RWPE1 (cell line): ENCODE measurements around the gene CDK12.
"Not testable (repeated sequence)": the region's sequence is repeated elsewhere in the genome, so short reads cannot be mapped to it uniquely, and the experiment has no call there.

ENCODE experiments used
- CTCF ChIA-PET: fragments of 350-600 bp; sonication (Branson Sonifier 250); formaldehyde crosslinking; extraction: SDS; loops from one replicate; lab custom pipeline; 2021; lab: Yijun Ruan, JAX
- POLR2A ChIA-PET: fragments of 400-600 bp; formaldehyde crosslinking; extraction: SDS; loops from one replicate; lab custom pipeline; 2020; ENCODE audit warnings: antibody characterized with exemption; ENCODE audit not compliant: low non-redundant PET; lab: Yijun Ruan, JAX
- DNase-seq: peaks from one replicate; pipeline ENCODE4 v3.0.0; 2012; ENCODE audit warnings: low spot score
- H3K27ac ChIP-seq: fragments of 450-650 bp; 2 replicates; pipeline ENCODE4 v1.5.1; 2017
- CTCF ChIP-seq: fragments of 450-650 bp; conservative IDR thresholded peaks from 2 replicates; pipeline ENCODE4 v1.5.1; 2017; ENCODE audit warnings: low read depth, mild to moderate bottlenecking

Gene CDK12

DNA sequence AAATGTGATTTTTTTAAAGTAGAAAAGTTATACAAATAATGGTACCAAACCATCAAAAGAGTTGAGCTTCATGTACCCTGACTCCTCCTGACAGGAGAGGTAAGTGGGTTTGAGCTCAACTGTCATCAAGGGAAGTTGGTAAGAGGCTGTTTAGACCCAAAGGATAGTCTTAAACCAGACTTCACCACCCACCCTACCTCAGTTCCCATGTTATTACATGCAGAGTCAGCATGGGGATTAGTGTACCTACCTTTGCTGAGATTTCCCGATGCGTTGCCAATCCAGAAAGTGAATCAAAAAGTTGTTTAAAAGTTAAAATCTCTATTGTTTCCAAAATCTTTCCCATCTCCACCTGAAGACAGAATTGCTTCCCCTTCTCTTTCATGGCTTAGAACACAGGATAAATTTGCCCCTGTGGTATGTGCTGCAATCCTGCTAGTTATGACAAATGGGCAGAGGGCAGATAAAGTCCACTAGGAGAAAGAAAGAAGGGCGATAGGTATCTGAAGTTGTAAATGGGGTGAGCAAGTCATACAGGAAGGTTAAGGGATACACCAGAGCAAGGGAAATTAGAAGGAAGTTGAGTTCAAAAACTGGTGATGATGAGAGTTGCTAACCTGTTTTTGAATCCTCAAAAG lies 73.6 kb downstream of the CDK12 start:
- POLR2A ChIA-PET, result no interaction called here
- CTCF ChIA-PET, result interaction anchor here (0.6 kb wide), 1 partner anchor 33 kb away, joined by 3 read pairs; no protein-coding TSS in a partner anchor
- DNase-seq, result no peak
- no peak for TF ChIP-seq CTCF
- no peak overlapping the region for H3K27ac ChIP-seq

DNA sequence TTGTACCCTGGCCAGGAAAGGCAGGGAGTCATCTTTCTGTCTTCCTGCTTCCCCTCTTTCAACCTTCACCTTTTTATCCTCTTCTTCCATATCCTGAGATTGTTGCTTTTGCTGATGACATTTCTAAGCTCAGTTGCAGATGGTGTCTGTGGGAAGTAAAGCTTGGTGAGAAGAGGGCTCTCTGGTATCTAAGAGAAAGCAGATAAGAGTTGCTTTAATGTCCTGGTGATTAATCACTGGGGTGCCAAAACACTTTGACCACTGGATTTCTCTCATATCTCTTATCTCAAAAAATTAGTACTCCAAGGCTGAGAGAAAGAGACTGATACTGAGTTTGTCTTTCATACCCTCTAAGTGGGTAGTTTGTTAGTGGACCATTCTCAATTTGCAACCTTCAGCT lies 75.2 kb downstream of the CDK12 start:
- no peak overlapping the region for H3K27ac ChIP-seq
- POLR2A ChIA-PET, result no interaction called here
- DNase-seq, result no peak
- CTCF ChIA-PET, result no interaction called here
- no peak for TF ChIP-seq CTCF

DNA sequence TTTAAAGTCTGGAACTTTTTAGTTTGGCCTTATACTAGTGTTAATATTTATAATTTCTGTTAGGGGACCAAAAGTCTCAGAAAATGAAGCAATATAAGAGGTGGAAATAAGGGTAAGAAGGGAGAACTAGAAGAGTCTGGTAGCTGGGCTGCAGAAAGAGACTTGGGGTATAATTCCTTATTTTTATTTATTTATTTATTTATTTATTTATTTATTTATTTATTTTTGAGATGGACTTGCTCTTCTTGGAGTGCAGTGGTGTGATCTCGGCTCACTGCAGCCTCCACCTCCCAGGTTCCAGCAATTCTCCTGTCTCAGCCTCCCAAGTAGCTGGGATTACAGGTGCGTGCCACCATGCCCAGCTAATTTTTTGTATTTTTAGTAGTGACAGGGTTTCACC lies 76.1 kb downstream of the CDK12 start:
- H3K27ac ChIP-seq, POLR2A ChIA-PET, DNase-seq, CTCF ChIA-PET: not testable (repeated sequence)

GRCh38 chr17:39538866-39539265 lies 77.6 kb downstream of the CDK12 start:
- POLR2A ChIA-PET, result no interaction called here

GRCh38 chr17:39540611-39541010 lies 79.3 kb downstream of the CDK12 start:
- no peak overlapping the region for H3K27ac ChIP-seq
- no peak for TF ChIP-seq CTCF
- ChIA-PET CTCF (interaction anchor here (0.6 to 0.8 kb wide), 2 partner anchors 125 to 334 kb away, joined by 3 read pairs; partner anchors contain the start of gene TCAP), POLR2A (interaction anchor here (0.7 kb wide), 1 partner anchor 482 kb away, joined by 6 read pairs; no protein-coding TSS in a partner anchor)
- DNase-seq, result no peak

More at GRCh38 chr17:39538866-39539265, 77.6 kb downstream of the CDK12 start:
- H3K27ac ChIP-seq, result no peak overlapping the region
- CTCF ChIA-PET, result no interaction called here
- no peak for TF ChIP-seq CTCF
- DNase-seq, result no peak

GRCh38 chr17:39541652-39542051 lies 80.4 kb downstream of the CDK12 start:
- ChIA-PET POLR2A (no interaction called here), CTCF (no interaction called here)
- TF ChIP-seq CTCF, result no peak
- no peak overlapping the region for H3K27ac ChIP-seq
- DNase-seq, result no peak

DNA sequence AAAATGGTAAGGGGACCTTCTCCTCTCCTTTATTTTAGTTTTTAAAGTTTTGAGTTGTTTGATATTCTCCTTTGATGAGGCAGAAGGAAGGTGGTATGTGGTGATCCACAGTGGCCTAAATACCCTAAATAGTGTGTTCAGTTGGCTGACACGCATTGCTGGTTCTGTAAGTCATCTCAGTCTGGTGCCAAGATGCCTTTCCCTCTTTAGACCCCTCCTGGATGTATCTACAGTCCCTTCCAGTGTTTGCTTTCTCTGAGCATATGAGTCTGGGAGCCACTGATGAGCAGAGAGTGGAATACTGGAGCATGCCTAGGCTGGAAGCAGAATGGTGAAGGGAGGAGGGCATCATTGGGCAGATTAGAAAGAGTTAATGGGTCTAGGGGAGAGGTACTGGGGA lies 81.9 kb downstream of the CDK12 start:
- CTCF ChIA-PET, result interaction anchor here (0.6 to 0.7 kb wide), 2 partner anchors 79 to 106 kb away, joined by 3 to 5 read pairs; no protein-coding TSS in a partner anchor
- DNase-seq, result no peak
- POLR2A ChIA-PET, result no interaction called here
- no peak overlapping the region for H3K27ac ChIP-seq
- no peak for TF ChIP-seq CTCF
